ENCODE measurements around the gene COPE.

COPE gene

DNA sequence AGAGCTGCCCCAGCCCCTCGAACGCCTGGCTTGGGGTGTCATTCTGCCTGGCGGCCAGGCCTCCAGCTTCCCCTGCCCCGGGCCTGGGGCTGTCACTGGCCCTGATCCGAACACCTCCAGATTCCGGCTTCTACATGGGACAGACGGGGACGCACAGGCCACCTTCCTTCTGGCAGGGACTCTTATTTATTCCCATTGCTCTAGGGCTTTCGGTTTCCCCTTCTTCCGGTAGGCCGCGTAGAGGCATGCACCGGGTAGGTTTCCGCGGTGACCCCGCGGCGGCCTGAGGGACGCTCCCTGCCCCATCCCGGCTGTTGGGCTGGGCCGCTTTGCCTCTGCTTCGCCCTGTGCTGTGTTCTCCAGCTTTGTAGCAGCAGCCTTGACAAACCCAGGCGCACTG, 51.4 kb downstream of the COPE start:
- DNase-seq = no peak

GRCh38 chr19:18867199-18867598, 52.0 kb downstream of the COPE start:
- no peak for DNase-seq

- DNase-seq = no peak
Measured at GRCh38 chr19:18866800-18867123, 52.4 kb downstream of the COPE start.

DNA sequence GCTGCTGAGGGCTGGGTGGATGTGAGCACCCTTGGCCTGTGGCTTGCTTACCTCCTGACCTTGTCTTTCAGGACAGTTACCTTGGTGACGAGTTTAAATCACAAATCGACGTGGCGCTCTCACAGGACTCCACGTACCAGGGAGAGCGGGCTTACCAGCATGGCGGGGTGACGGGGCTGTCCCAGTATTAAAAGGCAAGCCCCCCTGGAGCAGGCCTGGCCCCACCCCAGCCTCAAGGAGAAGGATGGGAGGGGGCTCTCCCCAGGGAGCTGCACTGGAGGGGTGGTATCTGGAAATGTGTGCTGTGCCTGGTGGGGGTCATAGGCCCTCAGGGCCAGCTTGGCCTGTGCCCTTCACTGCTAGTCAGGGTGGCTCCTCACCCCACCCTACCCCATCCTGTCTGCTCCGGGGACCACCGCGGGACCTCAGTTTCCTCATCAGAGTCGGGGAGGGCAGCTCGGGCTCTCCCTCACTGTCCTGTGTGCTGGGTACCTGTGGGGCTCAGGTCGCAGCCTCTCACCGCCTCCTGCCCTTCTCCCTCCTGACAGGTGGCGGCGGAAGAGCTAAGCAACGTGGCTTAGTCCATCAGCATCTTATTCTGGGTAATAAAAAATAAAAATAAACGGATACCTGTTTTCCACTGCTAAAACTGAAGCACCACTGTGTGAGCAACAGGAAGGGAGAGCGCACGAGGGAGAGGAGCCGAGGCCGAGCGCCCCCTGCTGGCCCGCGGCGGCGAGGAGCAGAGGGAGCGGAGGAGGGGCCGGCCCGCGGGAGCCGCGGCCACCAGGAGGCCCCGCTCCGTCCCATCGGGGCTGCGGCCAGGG, 53.0 kb downstream of the COPE start:
- peak; percentile 82 for DNase-seq

DNA sequence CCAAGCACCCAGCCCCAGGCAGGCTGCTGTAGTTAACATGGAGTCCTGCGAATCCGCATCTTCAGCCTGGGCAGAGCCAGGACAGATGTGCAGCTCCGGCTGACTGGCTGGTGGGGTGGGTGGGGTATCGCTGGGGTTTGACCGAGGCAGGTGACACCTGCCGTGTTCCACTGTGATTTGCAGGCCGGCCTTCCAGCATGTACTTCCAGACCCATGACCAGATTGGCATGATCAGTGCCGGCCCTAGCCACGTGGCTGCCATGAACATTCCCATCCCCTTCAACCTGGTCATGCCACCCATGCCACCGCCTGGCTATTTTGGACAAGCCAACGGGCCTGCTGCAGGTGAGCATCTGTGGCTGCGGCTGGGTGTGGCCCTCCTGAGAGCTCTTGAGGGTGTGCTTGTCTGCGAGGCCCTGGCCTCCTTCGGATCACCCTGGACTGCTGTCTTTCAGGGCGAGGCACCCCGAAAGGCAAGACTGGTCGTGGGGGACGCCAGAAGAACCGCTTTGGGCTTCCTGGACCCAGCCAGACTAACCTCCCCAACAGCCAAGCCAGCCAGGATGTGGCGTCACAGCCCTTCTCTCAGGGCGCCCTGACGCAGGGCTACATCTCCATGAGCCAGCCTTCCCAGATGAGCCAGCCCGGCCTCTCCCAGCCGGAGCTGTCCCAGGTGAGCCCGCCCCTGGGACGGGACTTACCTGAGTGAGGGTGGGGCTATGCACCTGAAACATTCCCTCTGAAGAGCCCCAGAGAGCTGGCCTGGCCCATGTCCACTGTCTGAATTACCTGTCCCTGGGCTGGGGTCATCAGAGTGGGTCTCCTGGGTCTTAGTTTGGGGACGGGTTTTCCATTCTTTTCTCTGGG, 53.8 kb downstream of the COPE start:
- no peak for DNase-seq

DNA sequence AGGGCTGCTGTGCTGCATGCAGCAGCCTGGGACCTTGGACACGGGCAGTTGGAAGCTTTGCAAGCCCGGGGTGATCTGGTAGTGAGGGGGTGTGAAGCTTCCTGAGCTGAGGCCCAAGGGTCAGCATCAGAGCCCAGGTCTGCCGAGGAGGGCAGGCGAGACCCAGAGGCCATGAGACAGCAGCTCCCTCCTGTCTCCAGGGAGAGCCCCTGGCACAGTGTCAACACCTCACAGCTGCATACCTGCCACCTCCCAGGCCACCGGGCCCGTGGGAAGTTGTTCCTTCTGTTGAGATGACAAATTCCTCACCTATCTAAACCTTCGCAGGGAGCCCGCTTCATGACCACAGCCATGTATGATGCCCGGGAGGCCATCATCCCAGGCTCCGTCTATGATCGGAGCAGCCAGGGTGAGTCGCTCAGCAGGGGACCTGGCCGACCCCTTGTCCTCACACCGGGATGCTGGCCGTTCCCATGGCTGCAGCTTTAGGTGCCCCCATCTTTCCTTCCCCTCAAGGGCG, 55.3 kb downstream of the COPE start:
- DNase-seq = no peak

DNA sequence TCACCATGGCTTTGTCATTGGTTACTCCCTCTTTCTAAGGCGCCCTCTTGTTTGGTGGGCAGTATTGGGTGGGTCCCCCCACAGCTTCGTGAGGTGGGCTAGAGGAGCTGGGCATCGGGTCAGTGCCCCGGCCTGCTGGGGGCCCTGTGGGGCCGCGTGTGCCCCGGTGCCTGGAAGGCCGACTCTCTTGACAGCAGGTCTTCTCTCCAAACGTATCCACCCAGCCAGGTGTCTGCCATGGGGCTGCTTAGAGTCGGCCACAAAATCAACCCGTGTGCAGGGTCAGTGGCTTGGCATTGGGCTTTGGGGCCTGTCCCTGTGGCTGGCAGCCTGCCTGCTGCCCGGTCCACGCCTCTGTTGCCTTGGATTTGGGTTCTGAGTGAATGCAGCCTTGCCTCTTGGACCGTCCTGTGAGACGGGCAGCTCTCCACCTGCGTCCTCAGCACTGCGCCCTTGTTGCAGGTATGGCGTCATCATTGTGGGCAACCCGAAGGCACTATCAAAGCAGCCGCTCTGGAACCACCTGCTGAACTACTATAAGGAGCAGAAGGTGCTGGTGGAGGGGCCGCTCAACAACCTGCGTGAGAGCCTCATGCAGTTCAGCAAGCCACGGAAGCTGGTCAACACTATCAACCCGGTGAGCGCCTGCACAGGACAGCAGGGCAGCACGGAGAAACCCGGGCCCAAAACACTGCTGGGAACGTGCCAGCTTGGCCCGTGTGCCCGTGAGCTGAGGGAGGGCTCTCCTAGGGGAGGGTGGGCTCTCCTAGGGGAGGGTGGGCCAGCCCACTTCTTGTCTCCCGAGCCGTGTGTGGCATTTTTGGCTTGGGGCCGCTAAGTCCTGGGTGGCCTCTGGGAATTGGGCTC, 56.0 kb downstream of the COPE start:
- no peak for DNase-seq

GRCh38 chr19:18861917-18862316, 57.3 kb downstream of the COPE start:
- no peak for DNase-seq

DNA sequence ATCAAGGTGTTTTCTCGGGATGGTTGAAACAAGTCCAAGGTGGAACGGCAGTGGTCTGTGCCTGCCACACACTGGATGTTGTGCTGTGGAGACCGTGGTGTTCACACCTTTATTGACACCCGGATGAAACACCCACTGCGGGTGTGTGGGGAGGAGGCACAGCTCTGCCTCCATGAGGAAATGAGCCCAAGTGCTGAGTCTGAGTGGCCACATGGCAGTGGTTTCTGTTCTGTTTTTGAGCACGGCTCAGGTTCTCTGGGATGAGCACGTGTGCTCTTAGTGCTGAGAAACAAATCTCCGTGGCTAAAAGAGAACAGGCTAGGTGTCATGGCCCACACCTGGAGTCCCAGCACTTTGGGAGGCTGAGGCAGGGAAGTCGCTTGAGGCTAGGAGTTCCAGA, 58.0 kb downstream of the COPE start:
- no peak for DNase-seq

DNA sequence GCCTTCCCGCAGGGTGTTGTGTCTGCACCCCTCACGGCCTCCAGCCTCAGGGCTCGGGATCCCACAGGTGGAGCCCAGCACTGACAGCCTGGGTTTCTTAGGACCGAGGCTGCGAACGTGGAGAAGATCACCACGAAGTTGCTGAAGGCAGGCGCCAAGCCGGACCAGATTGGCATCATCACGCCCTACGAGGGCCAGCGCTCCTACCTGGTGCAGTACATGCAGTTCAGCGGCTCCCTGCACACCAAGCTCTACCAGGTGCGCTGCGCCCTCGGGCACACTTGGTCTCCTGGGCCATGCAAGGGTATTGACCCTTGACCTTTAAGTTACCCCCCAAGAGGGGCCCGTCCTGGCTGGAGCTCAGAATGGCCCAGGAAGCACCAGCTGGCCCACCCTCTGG, 58.5 kb downstream of the COPE start:
- DNase-seq = no peak

DNA sequence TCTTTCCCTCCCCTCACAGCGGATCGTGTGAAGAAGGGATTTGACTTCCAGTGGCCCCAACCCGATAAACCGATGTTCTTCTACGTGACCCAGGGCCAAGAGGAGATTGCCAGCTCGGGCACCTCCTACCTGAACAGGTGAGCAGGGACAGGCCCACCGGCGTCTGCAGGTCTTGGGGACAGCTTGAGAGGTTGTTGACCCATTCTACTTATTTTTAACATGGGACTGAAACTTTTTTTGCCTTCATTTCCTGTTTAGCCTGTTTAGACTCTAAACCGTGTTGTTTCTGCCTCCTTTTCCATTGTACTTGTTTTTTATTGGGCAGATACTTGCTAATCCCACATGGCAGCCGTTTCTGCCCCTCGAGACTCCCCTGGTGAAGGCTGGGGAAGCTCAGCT, 58.9 kb downstream of the COPE start:
- no peak for DNase-seq

DNA sequence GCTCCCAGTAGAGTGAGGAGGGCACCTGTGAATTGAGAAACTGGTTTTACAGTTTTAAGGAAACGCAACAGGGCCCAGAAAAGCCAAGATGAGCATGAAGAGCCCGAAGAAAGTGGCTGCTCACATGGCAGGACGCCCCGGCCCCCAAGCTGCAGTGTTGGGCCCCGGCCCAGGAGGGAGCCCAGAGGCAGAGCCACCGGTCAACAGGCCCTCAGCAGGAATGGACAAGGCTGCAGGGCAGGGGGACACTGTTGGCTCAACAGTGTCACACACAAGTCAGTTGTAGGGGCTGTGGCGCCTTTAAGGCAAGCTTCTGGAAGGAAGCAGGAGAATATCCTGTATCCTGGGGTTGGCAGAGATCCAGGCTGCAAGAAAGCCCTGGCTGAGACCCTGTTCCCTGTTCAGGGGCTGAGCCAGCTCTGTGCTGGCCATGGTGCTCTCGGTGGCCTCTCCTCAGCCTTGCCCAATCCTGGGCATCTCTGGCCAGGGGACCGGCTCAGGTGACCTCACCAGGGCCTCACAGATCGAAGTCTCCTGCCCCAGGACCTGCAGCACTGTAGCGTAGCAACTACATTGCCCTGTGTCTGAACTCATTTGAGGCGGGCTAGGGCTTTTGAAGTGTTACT, 59.4 kb downstream of the COPE start:
- no peak for DNase-seq

GRCh38 chr19:18858906-18859646, 60.1 kb downstream of the COPE start:
- DNase-seq = no peak

DNA sequence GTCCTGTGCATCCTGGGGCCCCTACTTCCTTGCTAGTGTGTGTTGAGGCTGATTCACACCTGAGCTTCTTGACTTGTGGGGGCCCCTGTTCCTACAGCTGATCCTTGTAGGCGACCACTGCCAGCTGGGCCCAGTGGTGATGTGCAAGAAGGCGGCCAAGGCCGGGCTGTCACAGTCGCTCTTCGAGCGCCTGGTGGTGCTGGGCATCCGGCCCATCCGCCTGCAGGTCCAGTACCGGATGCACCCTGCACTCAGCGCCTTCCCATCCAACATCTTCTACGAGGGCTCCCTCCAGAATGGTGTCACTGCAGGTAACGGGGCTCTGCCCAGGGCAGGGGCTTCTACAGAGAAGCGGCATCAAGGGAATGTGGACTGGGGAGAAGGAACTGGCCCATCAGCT, 62.0 kb downstream of the COPE start:
- no peak for DNase-seq

DNA sequence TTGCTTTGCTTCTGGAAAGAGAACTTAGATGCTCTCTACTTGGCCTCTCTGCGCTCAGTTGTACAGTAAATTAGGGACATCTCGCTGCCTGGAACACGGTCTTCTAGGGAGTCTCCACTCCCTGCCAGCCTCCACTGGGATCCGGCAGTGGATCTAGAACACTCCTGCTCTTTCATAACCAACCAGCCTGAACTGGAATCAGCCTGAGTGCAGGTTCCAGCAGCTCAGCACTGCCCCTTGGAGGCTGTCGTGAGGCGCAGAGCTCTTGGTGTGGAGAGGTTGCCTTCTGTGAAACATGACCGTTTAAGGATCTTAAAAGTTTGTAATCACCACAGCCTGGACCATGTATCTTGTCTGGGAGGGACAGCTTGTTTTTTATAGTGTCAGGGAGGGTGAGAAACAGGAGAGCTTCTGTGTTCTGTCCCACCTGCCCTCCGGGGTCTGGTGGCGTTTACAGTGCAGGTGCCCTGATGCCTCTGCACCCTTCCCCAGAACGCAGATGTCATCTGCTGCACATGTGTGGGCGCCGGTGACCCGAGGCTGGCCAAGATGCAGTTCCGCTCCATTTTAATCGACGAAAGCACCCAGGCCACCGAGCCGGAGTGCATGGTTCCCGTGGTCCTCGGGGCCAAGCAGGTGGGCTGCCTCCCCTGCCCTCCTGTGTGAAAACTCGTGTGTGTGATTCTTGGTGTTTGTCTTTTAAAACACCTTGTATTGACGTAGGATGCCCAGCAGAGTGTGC, 62.6 kb downstream of the COPE start:
- DNase-seq = no peak

- DNase-seq = no peak
Measured at GRCh38 chr19:18855647-18856384, 63.4 kb downstream of the COPE start.

GRCh38 chr19:18854982-18855381, 64.2 kb downstream of the COPE start:
- no peak for DNase-seq

GRCh38 chr19:18853755-18854427, 65.3 kb downstream of the COPE start:
- DNase-seq = no peak

GRCh38 chr19:18852648-18853047, 66.5 kb downstream of the COPE start:
- DNase-seq = no peak

All from right kidney (tissue), 1 donor.